ENCODE results near the gene COL25A1.
"Not testable (repeated sequence)": the region's sequence is repeated elsewhere in the genome, so short reads cannot be mapped to it uniquely, and the experiment has no call there.

The COL25A1 gene

DNA sequence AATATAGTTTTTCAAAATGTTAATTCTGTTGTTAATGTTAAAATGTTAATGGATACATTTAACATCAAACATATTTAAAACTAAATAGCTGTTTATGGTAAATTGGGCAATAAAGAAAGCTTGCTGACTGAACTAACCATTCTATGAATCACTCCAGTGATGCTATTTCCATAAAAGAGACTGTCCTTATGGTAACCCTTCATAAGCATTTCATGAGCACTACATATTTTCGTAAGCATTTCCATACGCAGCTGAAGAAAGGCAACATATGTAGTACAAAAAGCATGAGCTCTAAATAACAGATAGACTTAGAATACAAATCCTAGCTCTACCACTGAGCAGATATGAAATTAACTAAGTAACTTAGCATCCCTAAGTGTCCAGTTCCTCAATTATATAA, 188.9 kb downstream of the COL25A1 start:
- no peak for DNase-seq

DNA sequence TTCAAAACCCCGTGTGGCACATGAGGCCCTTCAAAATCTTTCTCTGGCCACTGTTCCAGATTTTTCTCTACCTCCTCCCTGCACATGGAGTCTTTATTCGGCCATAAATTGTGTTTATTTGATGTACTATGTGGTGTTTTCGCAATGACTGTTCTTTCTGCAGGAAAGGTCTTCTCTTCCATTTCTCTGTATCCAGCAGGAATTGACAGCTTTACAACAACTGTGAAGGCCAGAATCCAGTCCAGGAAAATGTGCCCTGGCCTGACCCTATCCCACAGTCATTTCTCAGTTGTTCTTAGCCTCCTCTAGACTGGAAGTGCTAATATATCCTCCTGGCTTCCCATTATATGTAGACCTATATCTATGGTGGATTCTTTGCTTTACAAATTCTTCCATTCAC, 191.4 kb downstream of the COL25A1 start:
- DNase-seq: no peak

DNA sequence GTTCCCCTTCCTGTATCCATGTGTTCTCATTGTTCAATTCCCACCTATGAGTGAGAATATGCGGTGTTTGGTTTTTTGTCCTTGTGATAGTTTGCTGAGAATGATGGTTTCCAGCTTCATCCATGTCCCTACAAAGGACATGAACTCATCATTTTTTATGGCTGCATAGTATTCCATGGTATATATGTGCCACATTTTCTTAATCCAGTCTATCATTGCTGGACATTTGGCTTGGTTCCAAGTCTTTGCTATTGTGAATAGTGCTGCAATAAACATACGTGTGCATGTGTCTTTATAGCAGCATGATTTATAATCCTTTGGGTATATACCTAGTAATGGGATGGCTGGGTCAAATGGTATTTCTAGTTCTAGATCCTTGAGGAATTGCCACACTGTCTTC, 194.2 kb downstream of the COL25A1 start:
- not testable (repeated sequence) for DNase-seq

DNA sequence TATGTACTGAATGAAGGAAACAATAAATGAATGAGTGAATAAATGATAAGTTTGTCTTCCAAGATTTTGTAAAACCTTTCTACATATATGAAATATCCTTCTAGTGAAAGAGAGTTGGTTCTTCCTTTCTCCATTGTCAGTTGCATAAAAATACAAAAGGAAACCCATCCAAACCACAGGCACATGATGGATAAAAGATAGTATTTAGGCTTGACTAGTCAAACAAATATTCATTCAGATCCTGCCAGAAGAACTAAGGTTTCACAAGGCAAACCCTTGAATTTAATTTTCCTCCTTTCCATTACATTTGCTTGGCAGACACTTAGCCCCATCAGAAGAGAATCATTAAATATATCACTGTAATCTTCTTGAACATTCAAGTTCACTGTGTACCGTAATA, 208.4 kb downstream of the COL25A1 start:
- no peak for DNase-seq

DNA sequence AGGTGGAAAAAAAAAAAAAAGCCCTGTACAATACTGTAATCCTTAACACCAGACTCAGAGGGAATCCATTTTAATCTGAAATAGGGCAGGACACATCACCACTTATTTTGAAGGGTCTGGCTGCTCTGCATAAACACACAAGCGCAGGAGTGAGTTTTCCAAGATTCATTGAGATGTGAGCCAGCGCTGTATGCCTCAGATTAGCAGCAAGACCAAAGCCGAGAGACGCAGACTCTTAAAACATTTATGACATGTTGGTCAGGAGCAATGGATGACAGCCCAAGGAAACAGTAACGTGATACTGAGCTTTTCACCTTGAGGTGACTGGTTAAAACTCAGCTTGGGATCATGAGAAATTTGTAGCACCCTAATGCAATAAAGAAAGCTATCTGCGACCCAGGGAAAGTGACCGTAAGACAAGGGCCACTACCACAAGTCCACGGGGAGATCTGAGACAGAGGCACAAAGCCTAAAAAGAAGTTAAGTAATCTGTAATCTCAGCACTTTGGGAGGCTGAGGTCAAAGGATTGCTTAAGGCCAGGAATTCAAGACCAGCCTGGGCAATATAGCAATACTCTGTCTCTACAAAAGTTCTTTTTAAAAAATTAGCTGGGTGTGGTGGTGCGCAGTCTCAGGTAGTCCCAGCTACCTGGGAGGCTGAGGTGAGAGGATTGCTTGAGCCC, 210.6 kb downstream of the COL25A1 start:
- no peak for DNase-seq

DNA sequence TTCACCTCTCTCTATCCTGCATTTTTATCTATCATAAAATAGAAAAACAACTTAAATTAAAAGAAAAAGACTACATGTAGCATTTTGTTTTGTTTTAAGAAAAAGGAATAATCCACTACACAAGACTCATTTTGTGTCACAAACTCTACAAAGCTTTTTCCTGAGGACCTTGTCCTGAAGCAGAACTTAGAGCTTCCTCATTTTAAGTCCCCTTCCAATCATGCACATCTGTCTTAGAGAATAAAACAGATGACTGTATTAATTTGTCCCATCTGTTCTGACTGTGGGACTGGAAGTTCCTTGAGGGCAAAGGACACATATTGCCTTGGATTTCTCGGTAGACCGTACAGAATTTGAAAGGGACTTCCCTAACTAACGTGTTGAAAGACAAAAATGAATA, 218.5 kb downstream of the COL25A1 start:
- no peak for DNase-seq

DNA sequence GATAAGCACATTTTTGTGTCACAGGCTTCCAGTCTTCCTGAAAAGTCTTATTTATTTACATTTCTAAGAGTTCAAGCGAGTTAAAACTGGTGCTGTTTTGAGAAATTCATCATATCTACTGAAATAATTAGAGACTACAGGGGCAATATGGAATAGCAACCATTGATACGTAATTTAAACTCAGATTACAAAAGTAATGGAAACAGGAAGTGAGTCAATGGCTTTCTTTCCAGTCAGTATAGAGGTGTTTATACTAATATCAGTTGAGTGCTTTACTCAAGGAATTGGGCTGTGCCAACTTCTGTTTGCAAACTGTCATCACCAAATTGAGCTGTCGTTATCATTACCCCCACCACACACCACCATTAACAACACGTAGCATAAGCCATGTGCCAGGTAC, 222.7 kb downstream of the COL25A1 start:
- DNase-seq: no peak

DNA sequence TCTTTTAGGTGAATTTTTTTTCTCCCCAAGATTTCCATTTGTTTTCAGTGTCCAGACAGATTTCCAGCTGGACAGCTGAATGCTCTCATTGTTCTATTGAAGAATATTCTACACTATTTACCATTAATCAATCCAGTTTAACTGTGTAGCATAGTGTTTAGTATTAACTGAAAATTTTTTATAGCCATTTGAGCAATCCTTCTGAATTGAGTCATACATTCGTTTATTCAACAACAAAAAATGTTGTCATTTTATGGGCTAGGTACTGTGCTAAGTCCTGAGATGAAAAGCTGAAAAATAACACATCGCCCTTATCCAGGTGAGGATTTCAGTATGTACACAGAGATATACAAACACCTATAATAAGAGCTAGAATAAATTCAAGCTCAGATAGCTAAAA, 223.3 kb downstream of the COL25A1 start:
- no peak for DNase-seq

DNA sequence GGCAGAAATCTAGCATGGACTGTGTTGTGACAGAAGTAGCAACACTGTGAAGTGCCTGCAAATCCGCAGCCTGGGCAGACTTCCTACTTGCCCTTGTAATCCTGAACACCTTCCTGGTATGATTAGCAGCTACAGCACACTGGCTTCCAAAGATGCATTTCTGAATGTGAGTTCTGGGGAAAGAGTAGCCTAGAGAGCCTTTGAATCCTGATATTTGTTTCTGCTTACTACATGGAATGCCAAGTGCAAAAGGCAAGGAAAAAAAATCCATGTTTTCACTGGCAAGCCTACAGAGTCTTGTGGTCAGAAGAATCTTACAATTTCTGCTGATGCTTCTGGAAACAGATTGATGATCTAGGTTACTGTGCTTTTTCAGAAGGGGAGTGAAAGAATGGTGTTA, 223.7 kb downstream of the COL25A1 start:
- DNase-seq: no peak

DNA sequence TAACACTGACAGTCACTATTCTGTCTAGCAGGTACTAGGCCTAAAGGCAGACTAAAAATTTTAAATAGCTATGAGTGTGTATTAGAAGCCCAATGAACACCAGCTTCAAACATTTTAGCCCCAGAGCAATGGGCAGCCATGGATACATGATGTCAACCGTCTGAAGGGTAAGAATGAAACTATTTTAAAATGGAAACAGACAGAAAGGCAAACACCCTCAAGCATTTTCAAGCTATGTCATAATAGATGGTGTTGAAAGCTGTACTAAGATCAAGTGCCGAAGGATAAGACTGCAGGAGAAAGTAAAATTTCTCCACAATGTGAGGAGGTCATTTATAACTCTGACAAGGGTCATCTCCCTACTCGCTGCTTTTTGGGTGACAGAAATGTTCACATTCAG, 225.0 kb downstream of the COL25A1 start:
- DNase-seq: no peak

DNA sequence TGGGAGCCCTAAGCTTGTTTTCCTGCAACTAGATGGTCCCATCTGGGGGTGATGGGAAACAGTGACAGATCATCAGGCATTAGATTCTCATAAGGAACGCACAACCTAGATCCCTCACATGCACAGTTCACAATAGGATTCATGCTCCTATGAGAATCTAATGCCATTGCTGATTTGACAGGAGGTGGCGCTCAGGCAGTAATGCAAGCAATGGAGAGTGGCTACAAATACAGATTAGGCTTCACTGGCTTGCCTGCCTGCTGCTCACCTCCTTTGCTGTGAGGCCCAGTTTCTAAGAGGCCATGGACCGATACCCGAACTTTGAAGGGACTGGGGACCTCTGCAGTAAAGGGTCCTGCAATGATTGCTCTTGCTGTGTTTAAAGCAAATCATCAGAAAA, 225.7 kb downstream of the COL25A1 start:
- DNase-seq: not testable (repeated sequence)

DNA sequence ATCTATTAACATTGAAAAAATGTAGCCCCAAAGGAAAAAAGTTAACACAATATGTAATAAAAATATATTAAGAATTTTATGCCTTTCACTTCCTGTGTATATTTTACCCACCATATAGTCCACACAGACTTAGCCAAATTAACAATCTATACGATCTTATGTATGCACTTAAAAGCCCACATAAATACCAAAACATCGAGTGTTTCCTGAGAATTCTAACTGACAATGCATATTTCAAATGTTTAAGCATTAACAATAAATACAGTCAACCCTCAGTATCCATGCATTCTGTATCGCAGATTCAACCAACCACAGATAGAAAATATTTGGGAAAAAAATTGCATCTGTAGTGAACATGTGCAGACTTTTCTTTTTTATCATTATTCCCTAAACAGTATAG, 226.8 kb downstream of the COL25A1 start:
- no peak for DNase-seq

DNA sequence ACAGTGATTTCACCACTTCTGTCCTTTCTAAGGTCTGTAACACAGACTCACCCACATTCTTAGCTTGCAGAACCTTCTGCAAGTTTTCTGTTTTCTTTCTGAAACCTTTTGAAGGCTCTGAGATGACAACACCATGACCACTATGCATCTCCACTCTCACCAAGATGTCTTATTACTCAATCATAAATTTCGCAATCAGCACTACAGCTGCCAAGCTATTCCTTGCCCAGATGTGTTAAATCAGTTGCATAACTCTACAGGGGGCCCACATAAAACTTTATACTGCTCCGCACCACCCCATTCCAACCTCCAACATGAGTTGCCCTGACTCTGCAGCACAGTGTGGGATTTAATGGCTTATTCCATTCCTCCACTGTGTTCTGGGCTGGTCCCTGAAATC, 229.9 kb downstream of the COL25A1 start:
- DNase-seq: no peak

DNA sequence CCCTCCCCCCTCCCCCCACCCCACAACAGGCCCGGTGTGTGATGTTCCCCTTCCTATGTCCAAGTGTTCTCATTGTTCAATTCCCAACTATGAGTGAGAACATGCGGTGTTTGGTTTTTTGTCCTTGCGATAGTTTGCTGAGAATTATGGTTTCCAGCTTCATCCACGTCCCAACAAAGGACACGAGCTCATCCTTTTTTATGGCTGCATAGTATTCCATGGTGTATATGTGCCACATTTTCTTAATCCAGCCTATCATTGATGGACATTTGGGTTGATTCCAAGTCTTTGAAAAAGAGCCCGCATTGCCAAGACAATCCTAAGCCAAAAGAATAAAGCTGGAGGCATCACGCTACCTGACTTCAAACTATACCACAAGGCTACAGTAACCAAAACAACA, 231.8 kb downstream of the COL25A1 start:
- DNase-seq: not testable (repeated sequence)

DNA sequence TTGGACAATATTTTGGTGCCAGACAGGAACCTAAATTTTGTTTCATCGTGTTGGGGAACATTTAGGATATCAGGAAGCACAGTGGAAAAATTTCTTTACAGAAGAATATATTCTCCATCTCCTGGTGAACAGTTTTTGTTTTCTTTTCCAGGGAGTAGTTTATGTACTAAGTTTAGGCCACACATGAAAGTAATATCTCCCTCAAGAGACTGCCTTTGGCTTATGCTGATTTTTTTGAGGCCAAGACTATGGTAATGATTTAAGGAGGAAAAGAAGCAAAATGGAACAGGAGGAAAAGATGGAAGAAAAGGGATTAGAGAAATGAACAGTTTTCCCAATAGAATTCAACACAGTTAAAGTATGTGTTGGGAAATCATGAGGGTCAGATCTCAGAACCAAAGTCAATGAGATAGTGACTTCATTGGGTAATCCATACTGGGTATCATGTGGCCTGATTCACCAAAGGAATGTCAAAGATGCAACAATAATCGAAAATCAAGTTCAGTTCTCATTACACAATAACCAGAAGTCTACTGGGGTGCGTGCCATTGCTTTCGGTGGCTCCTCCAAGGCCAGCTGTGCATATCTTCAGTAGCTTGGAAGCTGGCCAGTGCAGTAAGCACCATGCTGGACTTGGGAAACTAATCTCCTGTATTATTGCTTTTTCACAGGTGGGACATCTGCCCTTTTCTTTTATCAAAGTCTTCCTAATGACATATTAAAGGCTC, 234.8 kb downstream of the COL25A1 start:
- DNase-seq: no peak

DNA sequence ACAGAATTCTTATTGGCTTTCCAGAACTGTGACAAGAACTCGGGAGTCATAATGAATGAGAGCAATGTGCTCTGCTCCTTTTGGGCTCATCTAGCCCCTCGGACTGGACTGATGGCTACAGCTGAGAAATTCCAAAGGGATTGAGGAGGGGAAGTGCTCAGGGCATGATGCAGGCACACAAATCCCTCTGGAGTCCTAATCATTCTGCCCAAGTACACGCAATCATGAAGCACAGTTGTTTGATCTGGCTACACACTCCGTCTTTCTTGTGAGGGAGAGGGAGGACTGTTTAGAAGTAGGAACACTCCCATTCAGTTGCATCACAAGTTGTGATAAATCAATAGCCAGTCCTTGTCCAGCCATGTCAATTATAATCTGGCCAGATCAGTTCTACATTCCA, 237.5 kb downstream of the COL25A1 start:
- DNase-seq: no peak

DNA sequence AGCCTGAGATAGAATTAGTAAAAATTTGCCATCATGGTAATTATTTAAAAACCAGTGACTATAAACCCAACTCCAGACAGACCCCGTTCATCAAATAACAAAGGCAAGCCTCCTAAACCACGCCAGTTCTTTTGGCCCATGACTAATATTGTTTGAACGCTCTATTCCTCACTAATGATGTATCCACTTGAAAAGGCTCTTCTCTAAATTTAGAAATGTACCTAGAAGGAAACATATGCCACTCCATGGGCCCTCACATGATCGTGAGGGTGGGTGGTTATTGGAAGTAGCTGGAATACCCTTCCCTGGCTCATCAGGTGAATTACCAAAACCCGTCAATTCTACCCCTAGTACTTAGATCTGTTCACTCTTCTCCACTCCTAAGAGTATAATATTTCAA, 249.2 kb downstream of the COL25A1 start:
- no peak for DNase-seq

DNA sequence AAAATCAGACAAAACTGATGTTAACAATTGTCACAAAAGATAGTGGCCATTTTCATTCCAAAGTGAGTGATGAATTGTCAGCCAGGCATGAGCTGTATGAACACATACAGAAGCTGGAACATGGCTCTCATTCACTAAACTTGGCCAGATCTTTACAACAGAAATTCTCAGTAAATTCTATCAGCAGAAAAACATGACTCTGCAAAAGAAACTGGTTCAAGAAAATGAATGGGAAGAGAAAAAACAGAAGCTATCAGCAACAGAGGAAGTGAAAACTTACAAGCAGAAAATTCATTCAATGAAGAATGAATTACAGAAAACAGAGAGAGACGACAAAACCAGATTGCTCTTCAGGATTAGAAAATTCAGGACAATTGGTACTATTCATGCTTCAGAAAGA, 249.6 kb downstream of the COL25A1 start:
- DNase-seq: no peak

DNA sequence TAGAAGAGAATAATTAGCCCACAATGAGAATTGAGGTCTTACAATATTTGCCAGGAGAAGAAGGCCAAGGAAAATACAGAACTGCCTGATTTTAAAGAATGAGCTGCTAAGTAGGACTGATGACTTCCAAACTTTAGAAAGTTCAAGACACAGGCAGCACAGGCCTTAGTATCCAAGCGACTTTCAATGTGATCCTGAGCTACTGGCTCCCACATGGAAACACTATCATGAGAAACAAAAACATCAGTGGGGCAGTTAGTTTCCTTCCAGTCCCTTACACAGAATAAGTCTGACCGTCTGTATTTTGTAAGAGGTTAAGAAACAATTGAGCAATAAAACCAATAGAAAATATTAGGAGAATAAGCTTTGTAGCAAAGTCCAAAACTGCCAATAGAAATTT, 251.4 kb downstream of the COL25A1 start:
- no peak for DNase-seq

DNA sequence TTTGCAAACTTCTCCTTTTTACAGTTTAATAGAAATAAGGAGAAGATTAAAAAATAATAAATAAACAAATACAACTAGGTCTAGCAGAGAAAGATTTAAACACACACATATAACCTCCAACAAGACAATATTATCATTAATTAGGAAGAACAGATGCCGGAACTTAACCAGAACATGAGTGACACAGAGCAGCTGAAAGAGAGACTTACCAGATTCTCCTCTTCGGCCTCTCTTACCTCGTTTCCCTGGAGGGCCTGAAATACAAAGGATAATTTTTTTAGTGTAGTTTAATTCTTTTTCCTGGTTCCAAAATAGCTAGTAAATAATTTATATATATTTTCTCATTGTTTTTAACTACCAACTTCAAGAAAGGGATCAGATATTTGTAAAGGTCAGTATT, 252.5 kb downstream of the COL25A1 start:
- no peak for DNase-seq

DNA sequence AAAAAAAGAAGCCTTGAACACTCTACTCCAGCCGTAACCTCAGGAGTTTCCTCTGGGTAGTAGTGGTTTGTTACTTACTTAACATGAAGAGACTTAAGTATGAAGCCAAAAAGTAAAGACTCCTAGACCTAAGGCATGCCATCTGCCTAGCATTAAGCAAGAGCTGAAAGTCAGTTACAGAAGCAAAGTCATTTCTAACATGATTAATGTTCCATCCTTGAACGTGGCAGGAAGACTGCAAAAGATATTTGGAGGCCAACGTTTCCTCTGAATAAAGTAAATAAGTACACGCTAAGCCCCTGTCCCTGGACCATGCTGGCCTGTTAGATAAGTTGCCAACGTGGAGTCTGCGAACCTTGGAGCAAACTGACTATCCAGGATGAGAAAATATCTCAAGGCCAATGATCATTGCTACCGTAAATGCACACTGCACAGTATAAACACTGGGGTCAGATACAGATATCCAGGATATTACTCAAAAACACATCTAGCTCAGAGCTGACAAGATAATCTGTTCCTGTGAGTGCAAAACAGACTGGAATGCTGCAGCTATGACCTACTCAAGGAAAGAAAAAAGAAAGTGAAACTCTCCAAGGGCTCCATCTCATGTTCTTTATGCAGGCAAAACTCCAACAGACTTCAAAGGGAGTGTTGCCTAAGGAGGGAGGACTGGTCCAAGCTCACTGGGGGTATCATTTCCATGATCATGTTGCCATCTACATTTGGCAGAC, 255.8 kb downstream of the COL25A1 start:
- no peak for DNase-seq

DNA sequence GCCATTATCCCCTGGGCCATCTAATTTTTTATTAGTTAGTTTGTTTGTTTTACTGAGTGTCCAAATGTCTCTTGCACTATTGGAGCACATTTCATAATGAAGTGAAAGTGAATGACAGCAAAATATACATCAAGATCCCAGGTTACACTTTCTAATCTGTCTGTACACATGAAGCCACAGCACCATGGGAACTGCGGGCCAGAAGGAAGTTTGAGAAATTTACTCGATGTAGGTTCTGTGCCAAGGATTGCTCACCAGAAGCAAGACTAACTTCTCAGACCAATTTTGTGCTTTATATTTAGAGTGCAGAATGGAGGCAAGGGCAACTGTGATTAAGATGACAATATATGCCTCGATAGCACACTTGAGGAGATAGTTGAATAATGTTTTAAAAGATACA, 258.0 kb downstream of the COL25A1 start:
- DNase-seq: no peak

DNA sequence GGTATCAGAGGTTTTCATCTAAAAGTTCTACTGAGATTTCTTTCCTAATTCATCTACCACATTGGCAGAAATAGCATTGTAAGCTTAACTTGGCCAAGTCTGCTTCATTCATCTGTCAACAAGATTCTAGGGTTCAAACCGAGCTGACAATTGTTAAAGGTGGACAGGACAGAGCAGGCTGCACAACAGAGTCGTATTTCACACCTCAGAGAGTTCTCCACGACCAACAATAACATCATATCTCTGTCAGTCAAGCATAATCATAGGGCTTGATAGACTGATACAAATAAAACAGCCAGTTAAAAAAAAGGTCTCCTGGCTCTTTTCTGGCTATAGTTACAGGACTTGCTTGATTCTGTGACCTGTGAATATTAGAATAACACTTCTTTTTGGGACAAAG, 259.2 kb downstream of the COL25A1 start:
- DNase-seq: no peak

All from NCI-H1092 (cell line).